SK-N-SH (cell line): ENCODE measurements around the gene TAF6L.

Experiments
- FOSL2 ChIP-seq: IDR thresholded peaks from 2 replicates; pipeline ENCODE4 v1.4.0; 2012; ENCODE audit warnings: low read depth, mild to moderate bottlenecking, moderate library complexity, borderline replicate concordance
- GABPA ChIP-seq: IDR thresholded peaks from 2 replicates; pipeline ENCODE4 v1.4.0; 2012; ENCODE audit warnings: low read depth, mild to moderate bottlenecking

DNA sequence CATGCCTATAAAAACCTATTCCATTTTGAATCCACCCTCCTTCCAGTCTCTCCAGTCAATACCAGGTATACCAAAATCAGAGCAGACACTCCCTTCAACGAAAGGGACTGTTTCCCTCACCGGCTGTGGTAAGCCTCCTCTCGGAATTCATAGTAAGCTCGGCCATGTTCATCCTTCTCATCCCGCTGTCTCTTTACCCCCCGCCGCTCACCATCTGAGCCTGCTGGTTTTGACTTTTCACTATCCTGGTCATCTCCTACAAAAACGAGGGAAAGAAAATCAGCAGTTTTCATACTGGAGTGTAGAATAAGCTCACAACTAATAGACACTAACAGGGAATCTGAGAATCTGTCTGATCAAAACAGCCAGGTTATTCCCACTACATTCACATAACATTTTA lies 47.0 kb upstream of the TAF6L start:
- TF ChIP-seq FOSL2 (no peak), GABPA (no peak)
